Colonic mucosa (tissue), 4 donors: ENCODE measurements around the gene TF. TPM values are rescaled to one million over a fixed set of nuclear protein-coding genes. Genes with fewer than 3 reads are reported as not detected.

Source experiments
- DNase-seq: peaks from one replicate; pipeline ENCODE4 v3.0.0-alpha.2; 2020
- H3K27ac ChIP-seq: fragments of 200-600 bp; one replicate; pipeline ENCODE4 v1.8.0; 2021
- H3K27me3 ChIP-seq: fragments of 200-600 bp; one replicate; pipeline ENCODE4 v1.8.0; 2021
- H3K36me3 ChIP-seq: fragments of 200-600 bp; one replicate; pipeline ENCODE4 v1.8.0; 2021
- H3K4me1 ChIP-seq: fragments of 200-600 bp; one replicate; pipeline ENCODE4 v1.8.0; 2021; ENCODE audit warnings: mild to moderate bottlenecking
- H3K4me3 ChIP-seq: fragments of 200-600 bp; one replicate; pipeline ENCODE4 v1.8.0; 2021
- H3K9ac ChIP-seq, 2 donors: one replicate each; pipeline ENCODE4 v1.7.0; 2013; ENCODE audit warnings: control low read depth in 2 of 2, low read depth in 2 of 2, low read length in 2 of 2
- H3K9me3 ChIP-seq: fragments of 200-600 bp; one replicate; pipeline ENCODE4 v1.8.0; 2021
- intact Hi-C: fragments of 100-400 bp; cut with DNase I; formaldehyde crosslinking; loops from one replicate; pipeline ENCODE4 v1.14.1; 2022
- total RNA-seq, 2 donors: library from RNA; stranded (reverse); fragmentation: NEBNext Ultra II Directional in 1 of 2; extraction: Animal tissue kit (Norgen Biotek cat#: 25700) in 1 of 2; gene quantifications; one replicate each; pipeline ENCODE4 v1.2.1, GENCODE V29; 2021
- TF ChIP-seq, protein P1 (sequence below): fragments of 200-600 bp; IDR thresholded peaks from one replicate; pipeline ENCODE4 v1.8.0; 2022; ENCODE audit warnings: antibody characterized with exemption, mild to moderate bottlenecking
- donor health status: healthy.
- donor health status: DM: no; HTN: no; CAD: no.
- donor health status: DM: no; HTN: no; CAD: no.

Gene TF
- total RNA-seq, 2 donors from 2014 or later: 3.2 to 18.6 TPM

DNA sequence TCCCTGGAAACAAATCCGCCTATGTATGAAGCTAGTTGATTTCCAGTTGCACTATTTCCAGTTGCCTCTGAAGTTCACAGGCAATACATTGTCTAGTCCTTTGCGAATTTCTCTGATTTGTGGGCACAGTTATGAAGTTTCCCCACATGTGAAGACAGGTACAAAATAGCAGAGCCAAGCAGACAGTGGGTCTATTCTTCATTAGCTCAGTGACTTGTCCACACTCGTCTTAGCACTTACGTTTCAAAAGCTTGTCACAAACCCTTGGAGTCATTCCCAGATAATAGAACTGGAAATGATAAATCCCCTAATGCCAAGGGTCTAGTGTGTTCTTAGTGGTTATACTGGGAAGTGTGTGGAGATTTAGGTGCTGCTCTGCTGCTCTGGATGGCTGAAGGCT lies 73.9 kb downstream of the TF start:
- H3K9ac ChIP-seq: no peak overlapping the region
- H3K4me3 ChIP-seq: no peak overlapping the region
- DNase-seq: no peak
- intact Hi-C loops: no loop called here
- no peaks in the 10 kb centered on the region for H3K27me3 ChIP-seq
- H3K4me1 ChIP-seq: no peaks in the 10 kb centered on the region
- H3K27ac ChIP-seq: no peak overlapping the region
- H3K36me3 ChIP-seq: peaks cover 5% of the 10 kb centered on the region
- H3K9me3 ChIP-seq: no peaks in the 10 kb centered on the region
- TF ChIP-seq, protein P1, sequence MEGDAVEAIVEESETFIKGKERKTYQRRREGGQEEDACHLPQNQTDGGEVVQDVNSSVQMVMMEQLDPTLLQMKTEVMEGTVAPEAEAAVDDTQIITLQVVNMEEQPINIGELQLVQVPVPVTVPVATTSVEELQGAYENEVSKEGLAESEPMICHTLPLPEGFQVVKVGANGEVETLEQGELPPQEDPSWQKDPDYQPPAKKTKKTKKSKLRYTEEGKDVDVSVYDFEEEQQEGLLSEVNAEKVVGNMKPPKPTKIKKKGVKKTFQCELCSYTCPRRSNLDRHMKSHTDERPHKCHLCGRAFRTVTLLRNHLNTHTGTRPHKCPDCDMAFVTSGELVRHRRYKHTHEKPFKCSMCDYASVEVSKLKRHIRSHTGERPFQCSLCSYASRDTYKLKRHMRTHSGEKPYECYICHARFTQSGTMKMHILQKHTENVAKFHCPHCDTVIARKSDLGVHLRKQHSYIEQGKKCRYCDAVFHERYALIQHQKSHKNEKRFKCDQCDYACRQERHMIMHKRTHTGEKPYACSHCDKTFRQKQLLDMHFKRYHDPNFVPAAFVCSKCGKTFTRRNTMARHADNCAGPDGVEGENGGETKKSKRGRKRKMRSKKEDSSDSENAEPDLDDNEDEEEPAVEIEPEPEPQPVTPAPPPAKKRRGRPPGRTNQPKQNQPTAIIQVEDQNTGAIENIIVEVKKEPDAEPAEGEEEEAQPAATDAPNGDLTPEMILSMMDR: no peak

DNA sequence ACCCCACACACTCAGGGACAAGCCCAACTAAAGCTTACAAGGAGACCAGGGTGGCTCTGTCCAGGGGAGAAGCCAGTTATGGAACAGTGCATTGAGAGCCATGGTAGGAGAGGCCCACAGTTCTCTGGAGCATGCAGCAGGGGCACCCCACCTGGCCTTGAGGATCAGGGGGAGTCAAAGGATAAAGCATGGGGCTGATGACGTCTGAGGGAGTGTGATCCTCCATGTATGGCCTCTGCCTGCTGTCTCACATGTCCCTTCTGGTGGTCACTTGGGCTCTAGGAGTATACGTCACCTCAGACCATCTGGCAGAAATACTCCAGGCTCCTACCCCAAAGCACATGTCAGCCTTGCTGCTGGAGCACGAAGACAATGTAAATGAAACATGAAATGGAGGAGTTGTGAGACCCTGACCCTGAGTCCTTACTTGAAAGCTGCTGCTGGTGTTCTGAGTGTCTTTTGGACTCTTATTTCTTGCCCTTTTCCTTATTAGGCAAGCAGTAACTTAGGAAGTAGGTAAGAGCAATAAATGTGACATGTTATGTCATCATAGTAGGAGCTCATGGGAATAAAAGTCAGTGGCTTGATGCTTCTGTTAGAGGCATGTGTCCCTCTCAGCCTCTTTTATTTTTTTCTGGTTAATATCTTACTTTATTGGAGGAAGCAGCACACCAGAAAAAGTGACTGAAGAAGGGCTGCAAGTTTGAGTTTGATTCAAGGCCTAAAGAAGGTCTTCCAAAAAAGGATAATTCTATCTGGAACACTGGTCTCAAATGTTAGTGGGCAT lies 74.9 kb downstream of the TF start:
- no peaks in the 10 kb centered on the region for H3K9me3 ChIP-seq
- no peaks in the 10 kb centered on the region for H3K4me1 ChIP-seq
- H3K36me3 ChIP-seq: peaks cover 5% of the 10 kb centered on the region
- intact Hi-C loops: no loop called here
- H3K9ac ChIP-seq: no peak overlapping the region
- TF ChIP-seq, protein P1: no peak
- no peak overlapping the region for H3K27ac ChIP-seq
- DNase-seq: no peak
- H3K27me3 ChIP-seq: no peaks in the 10 kb centered on the region
- no peak overlapping the region for H3K4me3 ChIP-seq

DNA sequence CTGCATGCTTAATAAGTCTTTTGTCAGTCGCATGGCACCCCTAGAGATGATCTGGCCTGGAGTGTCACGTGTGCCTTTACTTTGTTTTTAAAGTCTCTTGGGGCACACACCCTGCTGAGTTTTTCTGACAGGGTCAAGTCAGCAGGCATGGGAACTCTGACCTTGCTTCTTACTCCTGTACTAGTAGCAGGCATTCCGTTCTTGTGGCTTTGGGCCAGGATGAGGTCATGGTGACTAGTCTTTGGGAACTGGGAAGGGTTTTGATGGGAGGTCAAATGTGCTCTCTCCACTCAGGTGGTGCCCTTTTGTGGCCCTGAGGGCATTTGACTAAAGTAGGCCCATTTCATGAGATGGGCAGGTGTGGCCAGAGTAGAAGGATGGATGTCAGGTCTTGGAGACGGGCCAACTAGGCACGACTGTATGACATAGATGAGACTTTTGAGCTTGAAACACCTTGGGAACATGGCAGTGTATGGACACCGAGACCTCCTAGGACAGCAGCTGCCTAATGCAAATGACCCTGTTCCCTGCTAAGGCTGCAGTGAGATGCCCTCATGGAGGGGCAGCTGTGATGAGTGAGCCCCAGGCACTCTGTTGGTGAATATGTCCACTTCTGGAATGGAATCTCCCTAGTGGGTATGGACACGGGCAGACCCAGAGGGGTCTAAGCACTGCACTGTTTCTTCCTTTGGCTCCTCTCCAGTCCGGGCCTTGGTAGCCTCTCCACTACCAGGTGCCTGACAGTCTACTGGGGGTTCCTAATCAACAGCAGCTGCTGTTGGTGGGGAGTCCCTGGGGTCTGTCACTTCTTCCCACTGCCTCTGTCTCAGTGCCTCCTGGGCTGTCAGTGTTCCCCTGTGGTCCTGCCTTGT lies 75.8 kb downstream of the TF start:
- Histone ChIP-seq H3K27ac (no peak overlapping the region), H3K4me3 (no peak overlapping the region), H3K36me3 (peaks cover 5% of the 10 kb centered on the region), H3K9ac (no peak overlapping the region), H3K9me3 (no peaks in the 10 kb centered on the region), H3K4me1 (no peaks in the 10 kb centered on the region), H3K27me3 (no peaks in the 10 kb centered on the region)
- intact Hi-C loops: no loop called here
- TF ChIP-seq, protein P1: no peak
- DNase-seq: peak; percentile 34

DNA sequence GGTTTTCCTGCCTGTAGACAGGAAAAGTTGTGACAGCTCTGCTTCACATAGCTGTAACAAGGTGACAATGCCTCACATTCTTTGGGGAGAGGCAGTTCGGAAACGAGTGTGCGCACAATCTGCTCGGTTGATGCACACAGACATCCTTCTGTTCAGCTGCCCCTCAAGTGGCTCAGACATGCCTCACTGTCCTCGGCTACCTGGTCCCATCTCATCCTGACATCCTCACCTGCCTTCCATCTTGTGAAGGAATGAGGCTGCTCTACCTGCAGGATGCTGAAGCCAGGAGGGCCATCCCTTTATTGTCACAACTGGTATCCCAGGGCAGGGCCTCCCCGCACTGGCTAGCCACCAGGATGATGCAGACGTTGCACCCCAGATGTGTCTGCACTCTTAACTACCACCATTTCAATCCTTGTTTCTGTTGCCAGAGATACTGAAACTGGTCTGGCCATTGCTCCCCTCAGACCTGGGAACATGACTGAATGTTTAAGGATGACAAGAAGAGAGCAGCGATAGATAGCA lies 78.8 kb downstream of the TF start:
- Histone ChIP-seq H3K27ac (no peak overlapping the region), H3K4me3 (no peak overlapping the region), H3K4me1 (no peaks in the 10 kb centered on the region), H3K9me3 (no peaks in the 10 kb centered on the region), H3K27me3 (no peaks in the 10 kb centered on the region), H3K36me3 (peaks cover 5% of the 10 kb centered on the region), H3K9ac (no peak overlapping the region)
- DNase-seq: no peak
- TF ChIP-seq, protein P1: no peak
- intact Hi-C loops: no loop called here

DNA sequence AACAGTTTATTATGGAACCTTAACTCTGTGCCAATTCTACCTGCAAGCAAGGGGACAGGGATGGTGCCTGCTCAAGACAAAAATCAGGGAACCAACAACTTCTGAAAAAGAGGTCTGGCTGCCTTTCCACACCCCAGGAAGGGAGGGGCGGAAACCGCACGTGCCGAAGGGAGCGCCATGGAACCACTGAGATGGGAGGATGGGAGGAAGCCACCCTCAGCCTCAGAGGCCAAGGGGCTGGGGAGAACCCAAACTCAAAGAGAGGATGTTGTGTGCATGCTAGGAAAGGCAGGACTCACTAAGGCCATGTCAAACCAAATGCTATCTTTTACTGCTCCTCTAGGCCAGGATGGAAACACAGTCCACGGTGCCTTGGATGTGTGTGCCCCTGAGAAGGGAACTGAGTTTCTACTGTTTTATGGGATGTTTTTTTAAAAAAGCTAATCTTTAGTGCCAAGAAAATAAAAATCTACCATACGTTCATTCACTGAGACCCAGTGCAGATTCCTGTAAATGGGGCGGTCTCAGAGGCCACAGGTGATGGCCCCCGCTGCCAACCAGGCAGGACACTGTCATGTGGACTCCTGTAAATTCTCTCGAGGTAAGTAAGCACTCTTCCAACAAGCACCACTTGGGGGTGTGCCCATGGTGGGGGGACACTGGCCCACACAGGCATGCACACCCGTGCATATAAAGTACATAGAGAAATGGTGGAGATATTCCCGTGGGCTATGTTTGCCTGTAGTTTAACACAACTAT lies 80.0 kb downstream of the TF start:
- intact Hi-C loops: no loop called here

More for the DNA sequence above, 80.0 kb downstream of the TF start:
- Histone ChIP-seq H3K4me3 (no peak overlapping the region), H3K36me3 (no peaks in the 10 kb centered on the region), H3K27me3 (no peaks in the 10 kb centered on the region), H3K9ac (no peak overlapping the region), H3K9me3 (no peaks in the 10 kb centered on the region), H3K4me1 (no peaks in the 10 kb centered on the region), H3K27ac (no peak overlapping the region)
- TF ChIP-seq, protein P1: no peak
- DNase-seq: no peak
